Type B pancreatic cell (in vitro differentiated cells): Measurements from ENCODE around the gene PCDHGC5. TPM values are rescaled to one million over a fixed set of nuclear protein-coding genes. Genes with fewer than 3 reads are reported as not detected.

ENCODE experiments used
- DNase-seq: peaks from one replicate; pipeline ENCODE4 v3.0.0; 2021; ENCODE audit warnings: mixed read lengths; ENCODE audit not compliant: unreplicated experiment; ENCODE audit errors: extremely low spot score
- H3K27ac Mint-ChIP-seq: 2 replicates; pipeline ENCODE4 v1.8.0; 2021; ENCODE audit warnings: mild to moderate bottlenecking, mixed read lengths
- H3K27me3 Mint-ChIP-seq: 2 replicates; pipeline ENCODE4 v1.8.0; 2021; ENCODE audit warnings: mixed read lengths
- H3K36me3 Mint-ChIP-seq: 2 replicates; pipeline ENCODE4 v1.8.0; 2021; ENCODE audit warnings: mixed read lengths
- H3K4me1 Mint-ChIP-seq: one replicate; pipeline ENCODE4 v1.8.0; 2021; ENCODE audit warnings: mixed read lengths; ENCODE audit not compliant: unreplicated experiment
- H3K4me3 Mint-ChIP-seq: 2 replicates; pipeline ENCODE4 v1.8.0; 2021; ENCODE audit warnings: mild to moderate bottlenecking, mixed read lengths
- H3K9me3 Mint-ChIP-seq: 2 replicates; pipeline ENCODE4 v1.8.0; 2021; ENCODE audit warnings: mixed read lengths
- CTCF ChIP-seq: fragments of 200-600 bp; sonication (generic); conservative IDR thresholded peaks from 2 replicates; pipeline ENCODE4 v1.5.0; 2021; ENCODE audit warnings: antibody characterized with exemption, mild to moderate bottlenecking
- total RNA-seq: library from RNA; stranded (reverse); gene quantifications from 2 replicates; pipeline ENCODE4 v1.2.1, GENCODE V29; 2021; ENCODE audit warnings: low replicate concordance

PCDHGC5 gene
- total RNA-seq, 1 donor from 2014 or later, result 1.9 TPM

- Mint-ChIP-seq H3K4me1 (peaks cover 41% of the 10 kb centered on the region), H3K36me3 (peaks cover 42% of the 10 kb centered on the region), H3K27me3 (no peaks in the 10 kb centered on the region), H3K9me3 (no peaks in the 10 kb centered on the region), H3K27ac (no peak overlapping the region), H3K4me3 (no peak overlapping the region)
- no peak for DNase-seq
- no peak for TF ChIP-seq CTCF
Observed at GRCh38 chr5:141518618-141519015, 29.7 kb downstream of the PCDHGC5 start.

- DNase-seq, result no peak
- H3K36me3 Mint-ChIP-seq, result peaks cover 48% of the 10 kb centered on the region
- no peak overlapping the region for H3K4me3 Mint-ChIP-seq
- H3K27ac Mint-ChIP-seq, result no peak overlapping the region
- TF ChIP-seq CTCF, result no peak
- H3K27me3 Mint-ChIP-seq, result no peaks in the 10 kb centered on the region
- peaks cover 38% of the 10 kb centered on the region for H3K4me1 Mint-ChIP-seq
- H3K9me3 Mint-ChIP-seq, result no peaks in the 10 kb centered on the region
Observed at GRCh38 chr5:141519605-141520565, 31.0 kb downstream of the PCDHGC5 start.

GRCh38 chr5:141521244-141521781 is 32.4 kb downstream of the PCDHGC5 start:
- Mint-ChIP-seq H3K27ac (peak overlapping the region; percentile 64), H3K4me3 (no peak overlapping the region), H3K27me3 (no peaks in the 10 kb centered on the region), H3K36me3 (peaks cover 59% of the 10 kb centered on the region), H3K4me1 (peaks cover 42% of the 10 kb centered on the region), H3K9me3 (no peaks in the 10 kb centered on the region)
- TF ChIP-seq CTCF, result no peak
- DNase-seq, result no peak

GRCh38 chr5:141522301-141522700 is 33.4 kb downstream of the PCDHGC5 start:
- H3K9me3 Mint-ChIP-seq, result no peaks in the 10 kb centered on the region
- TF ChIP-seq CTCF, result no peak
- H3K4me3 Mint-ChIP-seq, result no peak overlapping the region
- no peak for DNase-seq
- H3K36me3 Mint-ChIP-seq, result peaks cover 57% of the 10 kb centered on the region
- H3K27ac Mint-ChIP-seq, result peak overlapping the region; percentile 9
- H3K4me1 Mint-ChIP-seq, result peaks cover 34% of the 10 kb centered on the region
- no peaks in the 10 kb centered on the region for H3K27me3 Mint-ChIP-seq

GRCh38 chr5:141523991-141524390 is 35.1 kb downstream of the PCDHGC5 start:
- peak overlapping the region; percentile 83 for H3K27ac Mint-ChIP-seq
- peaks cover 66% of the 10 kb centered on the region for H3K36me3 Mint-ChIP-seq
- no peaks in the 10 kb centered on the region for H3K27me3 Mint-ChIP-seq
- no peak for DNase-seq
- H3K9me3 Mint-ChIP-seq, result no peaks in the 10 kb centered on the region
- TF ChIP-seq CTCF, result no peak
- H3K4me3 Mint-ChIP-seq, result peak overlapping the region; percentile 75
- H3K4me1 Mint-ChIP-seq, result peaks cover 34% of the 10 kb centered on the region
